Peyer's patch (tissue), 4 donors: Measurements from ENCODE around the gene SEMA3B.

ENCODE experiments used
- CTCF ChIP-seq, 6 experiments: fragments of 450-650 bp in 4 of 6; fragments of 200-600 bp in 2 of 6; sonication (generic) in 1 of 6; IDR thresholded peaks; one replicate each; pipeline ENCODE4 v1.5.1; 2017 to 2019; ENCODE audit warnings: antibody characterized with exemption in 6 of 6, mild to moderate bottlenecking in 3 of 6, moderate library complexity in 1 of 6
- POLR2A ChIP-seq, 2 donors: fragments of 450-650 bp; IDR thresholded peaks; one replicate each; pipeline ENCODE4 v1.5.1; 2017; ENCODE audit warnings: antibody characterized with exemption in 2 of 2, mild to moderate bottlenecking in 2 of 2, moderate library complexity in 2 of 2

- TF ChIP-seq CTCF (IDR thresholded peaks at IDR 0.05) (peak in 5 of 6 experiments; percentile 13 to 69 (median 60)), POLR2A (IDR thresholded peaks at IDR 0.05) (peak; percentile 91 to 97)
Observed at GRCh38 chr3:50298836-50299637, 30.1 kb downstream of the SEMA3B start, which contains the start of the genes HYAL3 and NAA80.
